Activated CD4-positive, alpha-beta T cell treated with anti-CD3 and anti-CD28 coated beads, Interleukin-2, amount 10 ng/mL, durations not matched to agents 24 days and 14 days (primary cell): Measurements from ENCODE around the gene MTMR2. TPM values are rescaled to one million over a fixed set of nuclear protein-coding genes. Genes with fewer than 3 reads are reported as not detected.

Experiments used
- DNase-seq: peaks from one replicate; pipeline ENCODE4 v3.0.0; 2022
- H3K27ac Mint-ChIP-seq: one replicate; pipeline ENCODE4 v1.8.0; 2022; ENCODE audit warnings: mild to moderate bottlenecking, mixed read lengths
- H3K27me3 Mint-ChIP-seq: one replicate; pipeline ENCODE4 v1.8.0; 2022; ENCODE audit warnings: mixed read lengths
- H3K36me3 Mint-ChIP-seq: one replicate; pipeline ENCODE4 v1.8.0; 2022; ENCODE audit warnings: low read depth, mild to moderate bottlenecking, mixed read lengths
- H3K4me1 Mint-ChIP-seq: one replicate; pipeline ENCODE4 v1.8.0; 2021; ENCODE audit warnings: mixed read lengths
- H3K4me3 Mint-ChIP-seq: one replicate; pipeline ENCODE4 v1.8.0; 2022; ENCODE audit warnings: mild to moderate bottlenecking, moderate library complexity, mixed read lengths
- H3K9me3 Mint-ChIP-seq: one replicate; pipeline ENCODE4 v1.8.0; 2021; ENCODE audit warnings: mixed read lengths
- intact Hi-C: fragments of 100-400 bp; cut with micrococcal nuclease; formaldehyde crosslinking; loops from one replicate; pipeline ENCODE4 v1.15.1; 2023
- total RNA-seq: library from RNA; stranded (reverse); gene quantifications from 2 replicates; pipeline ENCODE4 v1.2.3, GENCODE V29; 2022

The MTMR2 gene
- total RNA-seq, 1 donor from 2014 or later: 37.5 TPM

DNA sequence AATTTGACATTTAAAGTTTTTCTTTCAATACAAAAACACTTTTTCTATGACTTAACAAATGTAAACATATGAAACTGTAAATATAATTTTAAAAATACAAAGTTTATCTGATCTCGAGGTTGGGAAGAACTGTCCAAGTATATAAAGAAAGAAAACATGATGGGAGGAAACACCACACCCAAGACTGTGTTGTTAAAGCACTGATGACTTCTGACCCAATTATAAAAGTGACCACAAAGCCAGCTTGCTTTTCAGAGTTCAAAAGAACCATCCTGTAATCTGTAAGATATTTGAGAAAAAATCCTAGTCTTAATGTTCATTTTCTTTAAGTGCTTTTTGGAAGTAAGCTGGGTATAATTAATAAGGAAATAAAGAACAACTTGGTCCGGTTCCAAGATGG lies 118.0 kb downstream of the MTMR2 start:
- H3K9me3 Mint-ChIP-seq: peaks cover 23% of the 10 kb centered on the region
- no peaks in the 10 kb centered on the region for H3K27me3 Mint-ChIP-seq
- no peak for DNase-seq
- peaks cover 64% of the 10 kb centered on the region for H3K36me3 Mint-ChIP-seq
- H3K4me1 Mint-ChIP-seq: peaks cover 6% of the 10 kb centered on the region
- no peak overlapping the region for H3K4me3 Mint-ChIP-seq
- H3K27ac Mint-ChIP-seq: no peak overlapping the region
- intact Hi-C loops: no loop called here

DNA sequence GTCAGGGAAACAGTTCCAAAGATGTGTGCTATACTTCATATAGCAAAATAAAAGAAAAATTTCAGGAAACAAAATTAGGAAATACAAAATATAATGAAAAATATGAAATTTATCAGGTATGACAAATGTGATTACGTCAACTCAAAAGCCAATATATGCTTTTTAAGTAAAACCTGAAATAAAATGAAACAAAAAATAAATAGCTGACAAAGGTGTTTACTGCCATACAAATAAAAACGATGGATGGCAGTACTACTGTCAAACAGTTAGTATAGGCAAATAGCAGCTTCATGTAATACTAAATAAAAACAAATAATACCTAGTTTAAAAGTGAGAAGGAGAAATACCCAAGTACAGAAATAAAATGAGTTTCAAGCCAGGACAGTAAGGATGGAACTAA lies 119.9 kb downstream of the MTMR2 start:
- Mint-ChIP-seq H3K27ac (no peak overlapping the region), H3K27me3 (no peaks in the 10 kb centered on the region), H3K4me1 (peaks cover 15% of the 10 kb centered on the region), H3K4me3 (no peak overlapping the region), H3K9me3 (peaks cover 17% of the 10 kb centered on the region), H3K36me3 (peaks cover 69% of the 10 kb centered on the region)
- intact Hi-C loops: no loop called here
- DNase-seq: no peak

DNA sequence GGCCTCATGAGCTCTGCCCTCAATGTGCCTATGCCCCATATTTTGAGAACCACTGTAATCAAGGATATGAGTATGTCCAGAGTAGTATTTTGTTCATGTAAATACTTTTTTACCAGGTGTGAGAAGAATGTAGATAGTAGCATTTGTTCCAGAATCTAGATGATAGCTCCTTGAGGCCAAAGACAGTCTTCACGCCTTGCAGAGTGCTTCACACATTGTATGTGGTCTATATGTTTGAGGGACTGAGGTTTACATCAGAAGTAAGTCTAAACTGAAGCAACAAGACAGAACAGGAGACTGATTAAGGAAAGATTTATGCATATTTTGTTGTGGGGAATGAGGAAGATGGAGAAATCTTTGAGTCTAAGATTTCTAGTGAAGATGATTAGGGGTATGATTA lies 121.1 kb downstream of the MTMR2 start:
- intact Hi-C loops: no loop called here
- Mint-ChIP-seq H3K27me3 (no peaks in the 10 kb centered on the region), H3K4me3 (no peak overlapping the region), H3K4me1 (peaks cover 15% of the 10 kb centered on the region), H3K9me3 (peaks cover 7% of the 10 kb centered on the region), H3K27ac (peak overlapping the region; percentile 11), H3K36me3 (peaks cover 62% of the 10 kb centered on the region)
- DNase-seq: no peak

DNA sequence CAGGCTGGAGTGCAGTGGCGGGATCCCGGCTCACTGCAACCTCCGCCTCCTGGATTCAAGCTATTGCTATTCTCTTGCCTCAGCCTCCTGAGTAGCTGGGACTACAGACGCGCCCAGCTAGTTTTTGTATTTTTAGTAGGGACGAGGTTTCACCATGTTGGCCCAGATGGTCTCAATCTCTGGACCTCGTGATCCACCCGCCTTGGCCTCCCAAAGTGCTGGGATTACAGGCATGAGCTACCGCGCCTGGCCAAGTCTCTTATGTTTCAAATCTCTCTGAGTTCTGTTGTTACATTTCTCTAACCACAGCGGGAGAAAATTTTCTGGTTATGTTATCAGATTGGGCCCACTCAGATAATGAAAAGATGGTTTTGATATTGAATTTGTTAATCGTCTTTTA lies 123.5 kb downstream of the MTMR2 start:
- Mint-ChIP-seq H3K36me3 (peaks cover 46% of the 10 kb centered on the region), H3K9me3 (no peaks in the 10 kb centered on the region), H3K4me3 (no peak overlapping the region), H3K27me3 (no peaks in the 10 kb centered on the region), H3K27ac (no peak overlapping the region), H3K4me1 (peaks cover 20% of the 10 kb centered on the region)
- DNase-seq: no peak
- intact Hi-C loops: no loop called here

DNA sequence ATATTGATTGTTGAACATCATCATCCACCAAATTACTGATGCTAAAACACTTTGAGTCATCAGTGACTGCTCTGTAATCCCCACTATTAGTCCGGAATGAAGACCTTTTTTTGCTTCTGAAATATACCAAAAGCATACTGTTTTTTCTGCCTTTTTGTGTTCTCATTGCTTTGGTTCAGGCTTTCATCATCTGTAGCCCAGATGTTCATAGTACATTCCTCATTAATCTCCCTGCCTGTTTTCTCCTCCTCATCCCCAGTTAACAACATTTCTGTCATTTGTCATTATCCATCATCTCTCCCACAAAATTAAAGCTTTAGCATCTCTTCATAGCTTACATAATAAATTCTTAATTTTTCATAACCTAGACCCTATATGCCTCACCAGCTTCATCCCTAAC lies 124.4 kb downstream of the MTMR2 start:
- Mint-ChIP-seq H3K27me3 (no peaks in the 10 kb centered on the region), H3K9me3 (no peaks in the 10 kb centered on the region), H3K4me1 (peaks cover 18% of the 10 kb centered on the region), H3K27ac (no peak overlapping the region), H3K36me3 (peaks cover 44% of the 10 kb centered on the region), H3K4me3 (no peak overlapping the region)
- intact Hi-C loops: loop anchor here (2.0 kb wide), 1 partner anchor 17 kb away; no protein-coding TSS in a partner anchor
- DNase-seq: no peak

DNA sequence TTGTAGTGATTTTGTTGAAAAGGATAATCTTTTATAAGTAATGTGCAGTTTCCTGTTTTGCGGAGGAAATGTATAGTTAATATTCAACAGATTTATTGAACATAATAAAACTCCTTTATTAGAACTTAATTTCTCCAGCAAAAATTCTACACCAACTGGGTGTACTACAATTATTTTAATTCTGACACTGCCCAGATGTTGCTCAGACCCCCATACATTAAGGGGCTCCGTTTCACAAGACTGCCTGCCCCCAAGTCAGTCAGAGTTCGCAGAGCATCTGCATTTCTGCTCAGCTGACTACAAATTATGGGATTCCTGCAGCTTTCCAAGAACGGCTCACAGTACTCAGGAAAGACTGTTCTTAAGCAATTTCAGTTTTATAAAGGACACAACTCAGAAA lies 127.4 kb downstream of the MTMR2 start:
- Mint-ChIP-seq H3K36me3 (peaks cover 42% of the 10 kb centered on the region), H3K4me3 (no peak overlapping the region), H3K4me1 (peaks cover 39% of the 10 kb centered on the region), H3K27me3 (no peaks in the 10 kb centered on the region), H3K27ac (no peak overlapping the region), H3K9me3 (no peaks in the 10 kb centered on the region)
- intact Hi-C loops: no loop called here
- DNase-seq: no peak

DNA sequence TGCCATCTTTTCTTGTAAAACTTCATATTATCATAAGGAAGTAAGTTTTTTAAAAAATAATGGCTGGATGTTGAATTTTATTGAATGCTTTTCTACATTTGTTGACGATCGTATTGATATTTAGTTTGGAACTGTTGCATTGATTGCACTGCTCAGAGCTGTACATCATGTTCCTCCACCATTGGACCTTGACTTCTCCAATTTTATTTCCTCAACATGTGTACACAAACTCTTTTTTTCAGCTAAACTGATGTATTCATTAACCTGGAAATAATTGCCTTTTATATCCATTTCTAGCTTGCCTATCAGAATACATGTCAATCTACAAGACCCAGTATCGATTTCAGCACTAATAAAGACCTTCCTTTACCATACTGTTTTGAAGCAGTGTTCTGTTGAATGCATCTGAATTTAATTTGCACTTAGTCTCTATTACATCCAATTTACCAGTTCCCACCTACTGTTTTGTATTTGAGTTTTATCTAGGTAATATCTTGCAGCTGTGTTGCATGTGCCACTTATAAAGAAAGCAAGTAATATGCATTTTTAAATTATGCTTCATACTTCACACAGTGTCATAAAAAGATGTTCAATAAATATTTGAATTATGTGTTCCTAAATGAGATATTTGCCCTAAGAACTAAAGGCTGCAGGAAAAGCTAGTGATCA lies 128.1 kb downstream of the MTMR2 start:
- no peak for DNase-seq
- no peaks in the 10 kb centered on the region for H3K27me3 Mint-ChIP-seq
- H3K4me3 Mint-ChIP-seq: no peak overlapping the region
- intact Hi-C loops: no loop called here
- no peaks in the 10 kb centered on the region for H3K9me3 Mint-ChIP-seq
- H3K27ac Mint-ChIP-seq: no peak overlapping the region
- peaks cover 40% of the 10 kb centered on the region for H3K36me3 Mint-ChIP-seq
- H3K4me1 Mint-ChIP-seq: peaks cover 40% of the 10 kb centered on the region

DNA sequence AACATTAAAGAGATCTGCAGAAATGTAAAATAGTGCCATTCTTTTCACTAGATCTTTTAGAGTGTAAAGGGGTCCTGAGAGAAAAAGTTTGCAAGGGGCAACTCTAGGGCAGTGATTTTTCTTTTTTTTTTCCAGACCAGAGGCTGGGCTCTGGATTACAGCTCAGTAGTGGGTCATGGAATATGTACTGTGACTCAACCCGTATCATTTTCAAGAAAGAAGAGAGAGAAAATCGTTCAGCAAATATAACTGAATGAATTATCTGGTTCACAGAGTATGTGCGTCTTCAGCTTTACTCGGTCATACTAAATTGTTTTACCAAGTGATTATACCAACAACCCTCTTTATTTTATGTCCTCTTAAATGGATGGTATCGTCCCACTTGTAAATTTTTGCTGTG lies 129.8 kb downstream of the MTMR2 start:
- H3K27ac Mint-ChIP-seq: no peak overlapping the region
- intact Hi-C loops: no loop called here
- H3K9me3 Mint-ChIP-seq: no peaks in the 10 kb centered on the region
- H3K4me3 Mint-ChIP-seq: no peak overlapping the region
- DNase-seq: no peak
- peaks cover 30% of the 10 kb centered on the region for H3K36me3 Mint-ChIP-seq
- H3K4me1 Mint-ChIP-seq: peaks cover 34% of the 10 kb centered on the region
- no peaks in the 10 kb centered on the region for H3K27me3 Mint-ChIP-seq

DNA sequence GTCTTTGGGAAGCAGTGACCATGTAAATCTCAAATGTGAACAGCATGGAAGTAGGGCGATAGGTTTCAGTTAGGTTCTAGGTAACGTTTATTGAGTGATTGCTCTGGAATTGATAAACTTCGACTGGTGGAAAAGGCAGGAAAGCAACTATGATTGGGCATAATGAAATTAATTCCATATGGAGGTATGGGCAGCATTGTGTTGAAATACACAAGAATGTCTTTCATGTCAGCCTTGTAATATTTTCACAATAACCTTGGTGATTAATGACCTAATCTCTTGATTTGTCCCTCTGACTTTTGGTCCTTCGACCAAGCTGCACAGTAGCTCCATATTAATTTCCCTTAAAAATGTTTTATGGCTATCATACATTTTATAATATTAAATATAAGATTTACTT lies 130.8 kb downstream of the MTMR2 start:
- H3K9me3 Mint-ChIP-seq: no peaks in the 10 kb centered on the region
- H3K4me3 Mint-ChIP-seq: peak overlapping the region; percentile 39
- H3K27me3 Mint-ChIP-seq: no peaks in the 10 kb centered on the region
- no peak for DNase-seq
- intact Hi-C loops: no loop called here
- peaks cover 33% of the 10 kb centered on the region for H3K36me3 Mint-ChIP-seq
- H3K27ac Mint-ChIP-seq: no peak overlapping the region
- H3K4me1 Mint-ChIP-seq: peaks cover 38% of the 10 kb centered on the region

DNA sequence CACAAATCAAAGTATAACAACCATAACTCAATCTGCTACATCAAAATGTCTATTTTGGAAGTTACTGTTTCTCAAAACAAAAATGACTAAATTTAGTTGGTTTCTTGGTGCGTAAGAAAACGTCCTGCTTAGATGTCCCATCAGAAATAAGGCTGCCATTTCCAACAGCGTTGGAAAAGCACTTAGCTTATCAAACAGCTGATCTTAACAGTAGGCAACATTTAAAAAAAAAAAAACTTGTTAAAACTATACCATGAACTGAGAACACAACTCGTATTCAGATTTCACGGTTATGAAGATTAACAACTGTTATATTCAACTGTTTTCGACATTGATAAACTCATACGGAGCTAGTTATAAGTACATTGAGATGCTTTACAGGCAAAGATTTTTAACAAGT lies 131.2 kb downstream of the MTMR2 start:
- Mint-ChIP-seq H3K4me3 (peak overlapping the region; percentile 39), H3K27ac (no peak overlapping the region), H3K27me3 (no peaks in the 10 kb centered on the region), H3K9me3 (no peaks in the 10 kb centered on the region), H3K36me3 (peaks cover 37% of the 10 kb centered on the region), H3K4me1 (peaks cover 42% of the 10 kb centered on the region)
- intact Hi-C loops: no loop called here
- DNase-seq: no peak

DNA sequence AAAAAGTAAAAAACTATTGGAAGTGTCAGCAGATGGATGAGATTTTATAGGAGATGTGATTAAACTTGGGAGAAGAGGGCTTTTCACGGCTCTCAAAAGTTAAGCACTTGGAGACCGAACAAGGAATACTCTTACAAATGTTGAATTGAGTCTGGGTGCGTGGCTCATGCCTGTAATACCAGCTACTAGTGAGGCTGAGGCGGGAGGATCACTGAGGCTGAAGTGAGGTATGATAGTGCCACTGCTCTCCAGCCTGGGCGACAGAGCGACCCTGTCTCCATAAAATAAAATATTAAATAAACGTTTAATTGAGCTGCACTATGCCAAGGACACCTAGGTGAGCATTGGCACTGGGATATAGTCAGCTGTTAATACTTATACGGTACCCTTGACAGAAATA lies 131.7 kb downstream of the MTMR2 start:
- Mint-ChIP-seq H3K27me3 (no peaks in the 10 kb centered on the region), H3K27ac (no peak overlapping the region), H3K4me3 (peak overlapping the region; percentile 98), H3K36me3 (peaks cover 39% of the 10 kb centered on the region), H3K4me1 (peaks cover 42% of the 10 kb centered on the region), H3K9me3 (no peaks in the 10 kb centered on the region)
- intact Hi-C loops: no loop called here
- DNase-seq: no peak

DNA sequence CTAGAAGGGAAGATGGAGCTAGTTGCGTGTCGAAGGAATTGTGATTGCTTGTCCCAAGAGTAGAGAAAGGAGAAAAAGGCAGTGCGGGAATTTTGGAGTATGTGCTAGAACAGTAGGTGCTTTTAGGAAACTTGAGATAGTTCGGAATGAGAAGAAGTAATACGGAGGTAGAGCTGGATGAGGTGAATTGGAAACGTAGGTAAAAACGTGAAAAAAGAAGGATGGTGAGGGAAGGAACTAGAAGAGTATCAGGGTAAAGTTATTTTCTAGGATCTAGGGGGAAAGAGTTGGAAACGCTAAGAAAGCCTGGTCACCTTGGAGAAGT lies 132.2 kb downstream of the MTMR2 start:
- peaks cover 41% of the 10 kb centered on the region for H3K4me1 Mint-ChIP-seq
- H3K27ac Mint-ChIP-seq: peak overlapping the region; percentile 100
- no peaks in the 10 kb centered on the region for H3K9me3 Mint-ChIP-seq
- H3K4me3 Mint-ChIP-seq: peak overlapping the region; percentile 98
- H3K27me3 Mint-ChIP-seq: no peaks in the 10 kb centered on the region
- H3K36me3 Mint-ChIP-seq: peaks cover 43% of the 10 kb centered on the region
- intact Hi-C loops: loop anchor here (2.0 kb wide), 4 partner anchors 221 to 703 kb away; partner anchors contain the start of gene ENDOD1
- DNase-seq: no peak

DNA sequence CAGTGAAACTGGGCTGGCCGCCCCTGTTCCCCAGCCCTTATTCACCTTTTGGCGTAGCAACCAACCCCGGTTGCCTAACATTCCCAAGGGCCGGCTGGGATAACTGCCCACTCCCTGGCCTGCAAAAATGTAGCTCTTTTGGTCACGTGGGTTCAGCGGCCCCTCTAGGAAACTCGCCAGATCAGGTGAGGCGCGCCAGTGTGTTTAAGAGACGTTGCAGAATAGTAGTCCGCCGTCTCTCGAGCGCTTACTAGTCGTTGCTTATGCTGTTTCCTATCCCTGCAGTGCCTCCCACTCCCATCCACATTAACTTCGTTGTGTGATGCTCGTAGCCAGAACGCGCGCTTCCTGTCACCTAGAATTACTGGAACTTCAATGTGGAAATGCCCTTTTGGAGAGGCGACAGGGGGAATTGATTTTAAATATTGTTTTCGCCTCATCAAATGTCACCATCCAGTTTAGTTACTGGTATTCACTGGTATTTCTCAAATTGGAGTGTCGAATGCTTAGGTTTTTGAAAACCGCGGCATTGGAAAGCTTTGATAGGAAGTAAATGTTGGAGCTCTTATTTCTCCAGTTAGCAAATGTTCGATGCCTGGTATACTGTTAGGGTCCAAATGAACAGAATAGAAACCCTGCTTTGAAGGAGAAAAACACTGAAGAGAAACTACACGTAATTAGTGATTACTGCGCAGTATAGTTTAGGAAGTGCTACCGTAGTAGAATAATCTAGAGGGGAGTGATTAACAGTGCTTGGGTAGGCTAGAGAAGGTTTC lies 132.8 kb downstream of the MTMR2 start:
- H3K4me3 Mint-ChIP-seq: peak overlapping the region; percentile 98
- no peaks in the 10 kb centered on the region for H3K9me3 Mint-ChIP-seq
- intact Hi-C loops: loop anchor here (1.0 to 2.0 kb wide), 5 partner anchors 76 to 702 kb away; partner anchors contain the start of gene ENDOD1
- no peaks in the 10 kb centered on the region for H3K27me3 Mint-ChIP-seq
- peaks cover 46% of the 10 kb centered on the region for H3K36me3 Mint-ChIP-seq
- peaks cover 41% of the 10 kb centered on the region for H3K4me1 Mint-ChIP-seq
- peak overlapping the region; percentile 100 for H3K27ac Mint-ChIP-seq
- peak; percentile 87 for DNase-seq

DNA sequence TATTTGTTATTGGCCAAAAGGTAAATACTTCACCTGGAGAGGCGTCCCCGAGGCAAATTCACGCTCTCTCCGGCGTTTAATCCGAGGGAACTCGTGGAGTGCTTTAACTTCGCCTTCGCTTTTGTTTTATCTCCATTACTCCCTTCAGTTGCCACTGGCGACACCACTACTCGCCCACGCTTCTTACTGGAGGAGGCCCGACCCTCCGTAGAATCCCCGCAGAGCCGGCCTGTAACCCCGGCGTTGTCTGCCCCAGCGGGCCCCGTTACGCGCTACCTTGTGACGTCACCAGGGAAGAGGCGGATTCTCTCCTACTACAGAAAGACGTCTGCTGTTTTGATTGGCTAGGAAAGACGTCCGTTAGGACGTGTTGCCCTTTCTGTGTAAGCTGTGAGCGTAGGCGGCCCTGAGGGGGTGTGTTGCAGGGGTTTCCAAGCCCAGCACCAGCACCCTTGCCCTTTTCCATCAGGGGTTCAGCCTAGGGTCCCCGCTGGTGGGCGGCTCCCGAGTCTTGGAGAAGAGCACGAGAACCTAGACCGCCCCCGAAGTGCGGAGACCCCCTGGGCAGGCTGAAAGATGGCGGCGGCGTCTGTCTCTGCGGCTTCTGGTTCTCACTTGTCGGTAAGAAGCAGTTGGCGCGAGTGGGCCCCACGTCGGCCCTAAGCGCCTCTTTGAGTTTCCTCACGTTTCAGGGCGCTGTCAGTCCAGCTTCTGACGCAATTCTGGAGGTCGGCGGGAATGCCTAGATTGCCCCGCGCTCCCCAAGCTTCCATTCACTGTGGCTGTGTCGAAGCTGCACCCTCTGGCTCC lies 133.6 kb downstream of the MTMR2 start, which contains the start of gene CEP57:
CEP57 (plus strand) TSS at position 376 of the 810 bp plus-strand sequence; CDS start at position 577, 201 bp downstream.
- Mint-ChIP-seq H3K4me1 (peaks cover 45% of the 10 kb centered on the region), H3K9me3 (no peaks in the 10 kb centered on the region)

More for the DNA sequence above, 133.6 kb downstream of the MTMR2 start, which contains the start of gene CEP57:
- intact Hi-C loops: loop anchor here (1.0 to 2.0 kb wide), 5 partner anchors 75 to 702 kb away; partner anchors contain the start of gene ENDOD1
- H3K27ac Mint-ChIP-seq: peak within 1 kb of the TSS; percentile 100
- peak within 1 kb of the TSS; percentile 98 for H3K4me3 Mint-ChIP-seq
- H3K27me3 Mint-ChIP-seq: no peaks in the 10 kb centered on the region
- H3K36me3 Mint-ChIP-seq: peaks cover 51% of the 10 kb centered on the region
- peak; percentile 98 for DNase-seq
